GM12892 (cell line): ENCODE measurements around the gene CUEDC2.
A peak's percentile ranks its signal among the peaks of the same experiment; 100 is the strongest.

Source experiments
- DNase-seq: peaks from one replicate; pipeline ENCODE4 v3.0.0; 2011; ENCODE audit not compliant: insufficient read length
- FAIRE-seq: peaks from 2 replicates; lab custom pipeline; 2011; peaks lifted over from hg19 to GRCh38; lab: Jason Lieb, UNC
- POLR2A ChIP-seq: IDR thresholded peaks from 2 replicates; pipeline ENCODE4 v1.6.1; 2011; ENCODE audit warnings: low read depth, low read length, control low read depth
- POLR2AphosphoS5 ChIP-seq: IDR thresholded peaks from 2 replicates; pipeline ENCODE4 v1.6.1; 2011; ENCODE audit warnings: low read depth, low read length, control low read depth
- TAF1 ChIP-seq: IDR thresholded peaks from 2 replicates; pipeline ENCODE4 v1.6.1; 2011; ENCODE audit warnings: low read depth, mild to moderate bottlenecking, control low read depth, low read length, borderline replicate concordance

CUEDC2 gene

DNA sequence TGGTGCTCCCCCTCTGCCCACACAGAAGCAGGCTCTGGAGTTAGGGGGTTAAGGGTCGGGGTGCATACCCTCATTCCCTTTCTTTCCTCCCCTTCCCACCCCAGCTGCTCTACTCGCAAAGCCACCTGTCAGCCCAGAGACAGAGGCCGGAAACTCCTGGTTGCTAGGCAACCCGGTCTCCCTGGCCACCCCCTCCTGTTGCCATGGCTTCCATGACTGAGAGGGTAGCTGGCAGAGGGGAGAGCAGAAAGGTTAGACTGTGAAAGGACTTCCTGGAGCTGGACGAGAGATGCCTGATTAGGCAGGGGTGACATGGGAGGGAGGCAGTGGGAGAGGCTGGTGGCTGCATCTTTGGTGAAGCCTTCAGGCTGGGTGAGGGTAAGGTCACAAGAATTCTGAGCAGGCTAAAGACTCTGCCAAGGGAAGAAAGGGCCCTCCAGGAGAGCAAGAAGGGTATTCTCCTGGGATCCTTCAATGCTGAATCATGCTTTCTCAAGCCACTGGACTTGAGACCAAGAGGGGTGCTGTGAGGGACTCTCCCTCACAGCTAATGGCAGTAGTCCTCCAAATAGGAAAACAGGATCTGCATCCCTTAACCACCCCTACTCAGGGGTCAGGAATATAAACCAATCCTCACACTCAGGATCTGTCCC lies 19.2 kb downstream of the CUEDC2 start:
- FAIRE-seq (peak; percentile 68), DNase-seq (peak; percentile 81)
- TF ChIP-seq TAF1, result no peak
- TF ChIP-seq POLR2A, result no peak
- TF ChIP-seq POLR2AphosphoS5, result no peak

GRCh38 chr10:102412293-102412692 lies 20.1 kb downstream of the CUEDC2 start:
- FAIRE-seq, result no peak
- no peak for TF ChIP-seq TAF1
- no peak for TF ChIP-seq POLR2AphosphoS5
- TF ChIP-seq POLR2A, result no peak

GRCh38 chr10:102411341-102412255 lies 20.8 kb downstream of the CUEDC2 start:
- FAIRE-seq, result no peak
- no peak for TF ChIP-seq POLR2A
- TF ChIP-seq TAF1, result no peak
- TF ChIP-seq POLR2AphosphoS5, result no peak
- no peak for DNase-seq

More at GRCh38 chr10:102412293-102412692, 20.1 kb downstream of the CUEDC2 start:
- no peak for DNase-seq

DNA sequence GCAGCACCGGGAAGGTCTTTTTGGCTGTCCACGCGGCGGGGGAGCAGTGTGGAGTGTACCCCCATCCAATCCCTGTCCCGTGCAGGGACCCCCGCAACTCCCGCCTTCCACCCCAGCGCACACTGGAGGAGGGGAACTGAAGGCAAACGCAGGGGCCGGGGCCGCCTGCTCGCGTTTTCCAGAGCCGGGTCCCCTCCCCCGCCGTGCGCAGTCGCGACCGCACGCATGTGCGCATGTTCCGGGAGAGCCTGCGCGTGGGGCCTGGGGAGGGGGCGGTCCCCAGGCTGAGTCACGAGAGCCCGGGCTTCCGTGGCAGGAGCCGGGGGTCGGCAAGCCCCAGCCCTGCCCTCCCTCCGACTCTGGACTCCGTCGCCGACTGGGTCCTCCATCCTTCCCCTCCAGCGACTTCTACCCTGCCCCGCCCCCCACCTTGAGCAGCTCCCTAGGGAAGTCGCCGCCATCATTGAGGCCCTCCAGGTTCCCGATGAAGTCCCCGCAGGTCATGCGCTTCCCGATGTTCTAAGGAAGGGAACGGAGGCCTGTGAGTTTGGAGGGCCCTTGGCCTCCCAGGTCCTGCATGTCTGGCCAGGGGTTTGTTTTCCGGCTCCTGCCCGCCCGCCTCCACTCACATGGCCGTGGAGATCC lies 21.8 kb downstream of the CUEDC2 start:
- TF ChIP-seq POLR2A (no peak), POLR2AphosphoS5 (no peak), TAF1 (no peak)
- DNase-seq, result no peak
- FAIRE-seq, result no peak

DNA sequence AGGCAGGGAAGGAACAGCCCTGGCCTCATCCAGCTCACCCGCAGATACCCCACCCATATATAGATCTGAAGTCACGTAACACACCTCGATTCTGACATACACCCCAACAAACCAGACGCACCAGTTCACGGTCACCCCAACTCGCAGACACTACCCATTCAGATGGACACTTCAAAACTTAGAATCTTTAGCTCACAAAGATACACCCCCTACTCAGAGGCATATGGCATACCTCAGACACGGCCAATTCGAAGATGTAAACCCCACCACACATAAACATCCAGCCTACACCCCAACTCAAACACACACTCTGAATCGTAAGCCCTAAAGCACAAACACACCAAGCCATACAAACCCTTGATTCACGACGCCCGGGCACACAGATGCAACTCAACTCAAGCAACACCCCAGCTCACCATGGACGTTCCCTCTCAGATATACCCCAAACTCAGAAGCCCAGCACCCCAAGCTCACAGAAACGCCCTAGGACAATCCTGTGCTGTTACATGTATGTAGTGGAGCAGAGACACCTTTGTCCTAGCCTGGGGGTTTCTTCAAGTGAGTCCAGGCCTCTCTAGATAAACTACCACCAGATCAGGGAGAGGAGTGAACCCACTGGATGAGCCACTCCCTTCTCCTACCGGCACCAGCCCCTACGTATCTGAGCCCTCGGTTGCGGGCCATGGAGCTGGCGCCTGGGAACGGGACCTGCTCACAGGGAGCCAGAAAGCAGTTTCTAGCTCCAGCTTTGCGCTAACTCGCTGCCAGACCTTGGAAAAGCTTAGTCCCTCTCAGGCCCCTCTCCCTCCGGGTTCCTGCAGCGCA lies 22.6 kb downstream of the CUEDC2 start:
- FAIRE-seq (no peak), DNase-seq (no peak)
- TF ChIP-seq POLR2A (no peak), POLR2AphosphoS5 (no peak), TAF1 (no peak)

DNA sequence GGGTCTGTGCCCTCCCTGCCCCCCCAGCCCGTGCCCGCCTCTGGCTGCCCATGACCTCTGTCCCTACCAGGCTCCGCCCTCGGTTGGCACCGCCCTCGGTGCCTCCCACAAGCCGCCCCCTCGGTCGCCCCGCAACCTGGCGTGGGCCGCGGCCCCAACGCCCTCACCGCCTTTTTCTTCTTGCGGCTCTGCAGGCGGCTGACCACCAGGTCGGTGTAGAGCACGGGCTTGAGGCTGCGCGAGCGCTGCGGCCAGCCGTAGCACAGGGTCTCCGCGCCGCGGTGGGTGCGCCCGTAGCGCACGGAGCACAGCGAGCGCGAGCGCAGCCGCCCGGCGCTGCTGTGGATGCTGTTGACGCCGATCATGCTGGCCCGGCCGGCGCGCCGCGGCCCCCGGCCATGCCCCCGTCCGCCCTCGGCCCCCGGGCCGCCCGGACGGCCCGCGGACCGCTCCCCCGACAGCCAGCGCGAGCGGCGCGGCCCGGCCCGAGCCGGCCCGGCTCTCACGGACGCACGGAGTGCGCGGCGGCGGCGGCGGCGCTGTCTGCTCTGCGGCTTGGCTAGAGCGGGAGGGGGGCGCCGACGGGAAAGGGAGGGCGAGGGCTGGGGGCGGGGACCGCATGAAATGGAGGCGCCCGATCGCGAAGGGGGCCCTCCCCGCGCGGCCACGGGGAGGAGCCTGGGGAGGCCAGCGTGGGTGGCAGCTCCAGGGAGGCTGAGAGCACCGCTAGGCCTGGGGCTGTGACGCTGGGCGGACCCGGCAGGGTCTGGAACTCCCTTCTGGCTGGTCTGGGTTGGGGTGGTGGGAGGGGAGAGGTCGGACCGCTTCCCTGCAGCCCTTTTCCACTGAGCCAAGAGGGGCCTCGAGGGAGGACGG lies 23.4 kb downstream of the CUEDC2 start:
- FAIRE-seq (peak; percentile 87), DNase-seq (peak; percentile 60)
- TF ChIP-seq POLR2A (no peak; the same call in 1 of the 2 replicates), TAF1 (no peak), POLR2AphosphoS5 (no peak)

GRCh38 chr10:102408131-102408727 lies 24.1 kb downstream of the CUEDC2 start:
- DNase-seq (no peak), FAIRE-seq (peak; percentile 5)
- TF ChIP-seq POLR2A (no peak; the same call in none of the 2 replicates), POLR2AphosphoS5 (peak; percentile 44), TAF1 (no peak)

DNA sequence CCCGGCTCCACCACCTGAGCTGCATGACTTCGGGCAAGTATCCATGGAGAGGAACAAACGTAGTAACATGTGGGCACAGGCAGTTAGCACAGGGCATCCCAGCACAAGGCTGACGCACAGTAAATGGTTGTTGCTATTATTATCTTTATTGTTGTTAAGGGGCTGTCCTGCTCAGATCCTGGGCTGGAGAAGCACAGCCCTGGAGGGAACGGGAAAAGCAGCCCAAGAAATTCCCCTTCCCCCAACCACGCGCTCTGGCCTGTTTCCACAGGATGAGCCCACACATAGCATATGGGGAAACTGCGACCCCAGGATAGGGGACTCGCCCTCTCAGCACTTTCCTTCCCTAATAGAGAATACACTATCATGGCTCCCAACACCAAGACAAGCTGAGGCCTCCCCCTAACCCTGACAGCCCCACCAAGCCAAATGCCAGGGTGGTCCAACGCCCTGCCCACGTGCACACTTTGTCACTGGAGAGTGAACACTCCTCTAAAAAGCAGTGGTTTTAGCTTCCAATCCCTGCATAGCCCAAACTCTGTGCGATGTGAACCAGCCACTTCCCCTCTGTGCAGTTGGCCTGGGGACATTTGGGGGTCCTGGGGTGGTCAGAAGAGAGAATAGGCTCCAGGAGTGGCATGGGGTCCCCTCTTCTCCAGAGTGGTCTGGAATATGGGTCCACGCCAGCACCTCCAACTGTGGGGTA lies 24.8 kb downstream of the CUEDC2 start:
- no peak for FAIRE-seq

DNA sequence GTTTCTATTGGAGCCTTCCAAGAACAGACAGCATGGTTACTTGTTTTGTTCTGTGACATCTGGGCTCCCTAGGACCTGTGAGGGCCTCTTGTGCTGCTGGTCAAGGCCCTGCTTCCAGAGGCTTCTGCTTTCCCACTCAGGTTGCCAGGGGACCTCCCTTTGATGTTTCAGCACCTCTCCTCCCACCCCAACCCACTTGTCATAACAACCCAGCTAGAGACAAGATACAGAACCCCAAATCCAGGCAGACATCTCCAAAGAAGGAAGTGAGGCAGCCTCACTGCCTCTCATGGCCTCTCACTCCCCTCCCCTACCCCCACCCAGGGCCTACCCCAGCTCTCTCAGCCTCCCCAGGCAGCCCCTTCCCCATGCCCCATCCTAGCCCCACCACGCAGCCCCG lies 25.6 kb downstream of the CUEDC2 start:
- no peak for DNase-seq
- FAIRE-seq, result no peak
- TF ChIP-seq POLR2A, result no peak
- TF ChIP-seq POLR2AphosphoS5, result no peak; the same call in 1 of the 2 replicates
- no peak for TF ChIP-seq TAF1

More for the DNA sequence above, 24.8 kb downstream of the CUEDC2 start:
- no peak for TF ChIP-seq TAF1
- peak; percentile 6; the same call in 1 of the 2 replicates for TF ChIP-seq POLR2A
- no peak for DNase-seq

- no peak for DNase-seq
- TF ChIP-seq POLR2A (peak; percentile 68; the same call in 1 of the 2 replicates), POLR2AphosphoS5 (peak; percentile 76; the same call in 1 of the 2 replicates), TAF1 (no peak)
- no peak for FAIRE-seq
Measured at GRCh38 chr10:102405632-102406031, 26.7 kb downstream of the CUEDC2 start.
